ENCODE measurements around the gene SSX2IP. TPM values are rescaled to one million over a fixed set of nuclear protein-coding genes. Genes with fewer than 3 reads are reported as not detected.

SSX2IP gene
- total RNA-seq, 1 experiment from 2014 or later: 13.8 TPM

GRCh38 chr1:84634536-84635205, 55.6 kb downstream of the SSX2IP start:
- in situ Hi-C loops (cut with HindIII; ENCODE audit: low pct_unique_long_range_greater_than_20kb, low sequenced_read_pairs): no loop called here
- DNase-seq (ENCODE audit: low read depth): peak; percentile 92

- in situ Hi-C loops (cut with HindIII; ENCODE audit: low pct_unique_long_range_greater_than_20kb, low sequenced_read_pairs): no loop called here
- peak; percentile 92 for DNase-seq (ENCODE audit: low read depth)
Measured at GRCh38 chr1:84632673-84633434, 57.4 kb downstream of the SSX2IP start.

GRCh38 chr1:84632137-84632536, 58.1 kb downstream of the SSX2IP start:
- no peak for DNase-seq (ENCODE audit: low read depth)
- in situ Hi-C loops (cut with HindIII; ENCODE audit: low pct_unique_long_range_greater_than_20kb, low sequenced_read_pairs): no loop called here

- in situ Hi-C loops (cut with HindIII; ENCODE audit: low pct_unique_long_range_greater_than_20kb, low sequenced_read_pairs): no loop called here
- DNase-seq (ENCODE audit: low read depth): no peak
Measured at GRCh38 chr1:84624876-84625275, 65.4 kb downstream of the SSX2IP start.

- in situ Hi-C loops (cut with HindIII; ENCODE audit: low pct_unique_long_range_greater_than_20kb, low sequenced_read_pairs): no loop called here
- no peak for DNase-seq (ENCODE audit: low read depth)
Measured at GRCh38 chr1:84621553-84621952, 68.7 kb downstream of the SSX2IP start.

GRCh38 chr1:84620720-84621313, 69.4 kb downstream of the SSX2IP start:
- peak; percentile 85 for DNase-seq (ENCODE audit: low read depth)
- in situ Hi-C loops (cut with HindIII; ENCODE audit: low pct_unique_long_range_greater_than_20kb, low sequenced_read_pairs): no loop called here

GRCh38 chr1:84619383-84620102, 70.7 kb downstream of the SSX2IP start:
- in situ Hi-C loops (cut with HindIII; ENCODE audit: low pct_unique_long_range_greater_than_20kb, low sequenced_read_pairs): no loop called here
- peak; percentile 70 for DNase-seq (ENCODE audit: low read depth)

GRCh38 chr1:84617349-84617748, 72.9 kb downstream of the SSX2IP start:
- in situ Hi-C loops (cut with HindIII; ENCODE audit: low pct_unique_long_range_greater_than_20kb, low sequenced_read_pairs): no loop called here
- no peak for DNase-seq (ENCODE audit: low read depth)

- in situ Hi-C loops (cut with HindIII; ENCODE audit: low pct_unique_long_range_greater_than_20kb, low sequenced_read_pairs): no loop called here
- DNase-seq (ENCODE audit: low read depth): no peak
Measured at GRCh38 chr1:84615790-84616189, 74.5 kb downstream of the SSX2IP start.

GRCh38 chr1:84613887-84614286, 76.4 kb downstream of the SSX2IP start:
- in situ Hi-C loops (cut with HindIII; ENCODE audit: low pct_unique_long_range_greater_than_20kb, low sequenced_read_pairs): no loop called here
- no peak for DNase-seq (ENCODE audit: low read depth)

- no peak for DNase-seq (ENCODE audit: low read depth)
- in situ Hi-C loops (cut with HindIII; ENCODE audit: low pct_unique_long_range_greater_than_20kb, low sequenced_read_pairs): no loop called here
Measured at GRCh38 chr1:84613026-84613425, 77.2 kb downstream of the SSX2IP start.

GRCh38 chr1:84611796-84612195, 78.5 kb downstream of the SSX2IP start:
- in situ Hi-C loops (cut with HindIII; ENCODE audit: low pct_unique_long_range_greater_than_20kb, low sequenced_read_pairs): no loop called here
- no peak for DNase-seq (ENCODE audit: low read depth)

- DNase-seq (ENCODE audit: low read depth): no peak
Measured at GRCh38 chr1:84611091-84611490, 79.2 kb downstream of the SSX2IP start.

GRCh38 chr1:84606977-84607376, 83.3 kb downstream of the SSX2IP start:
- in situ Hi-C loops (cut with HindIII; ENCODE audit: low pct_unique_long_range_greater_than_20kb, low sequenced_read_pairs): no loop called here
- DNase-seq (ENCODE audit: low read depth): no peak

More at GRCh38 chr1:84611091-84611490, 79.2 kb downstream of the SSX2IP start:
- in situ Hi-C loops (cut with HindIII; ENCODE audit: low pct_unique_long_range_greater_than_20kb, low sequenced_read_pairs): no loop called here

GRCh38 chr1:84605157-84605556, 85.1 kb downstream of the SSX2IP start:
- in situ Hi-C loops (cut with HindIII; ENCODE audit: low pct_unique_long_range_greater_than_20kb, low sequenced_read_pairs): no loop called here
- no peak for DNase-seq (ENCODE audit: low read depth)

GRCh38 chr1:84603941-84604830, 86.1 kb downstream of the SSX2IP start:
- no peak for DNase-seq (ENCODE audit: low read depth)
- in situ Hi-C loops (cut with HindIII; ENCODE audit: low pct_unique_long_range_greater_than_20kb, low sequenced_read_pairs): no loop called here

GRCh38 chr1:84603223-84603622, 87.0 kb downstream of the SSX2IP start:
- DNase-seq (ENCODE audit: low read depth): no peak

GRCh38 chr1:84600796-84601195, 89.5 kb downstream of the SSX2IP start:
- in situ Hi-C loops (cut with HindIII; ENCODE audit: low pct_unique_long_range_greater_than_20kb, low sequenced_read_pairs): no loop called here
- DNase-seq (ENCODE audit: low read depth): no peak

More at GRCh38 chr1:84603223-84603622, 87.0 kb downstream of the SSX2IP start:
- in situ Hi-C loops (cut with HindIII; ENCODE audit: low pct_unique_long_range_greater_than_20kb, low sequenced_read_pairs): no loop called here

Data from Caki2 (cell line).